VCaP (cell line): ENCODE data around the gene NRXN3.

Experiments used
- H3K27ac ChIP-seq: fragments of 450-650 bp; 2 replicates; pipeline ENCODE4 v1.5.1; 2017
- TF ChIP-seq, protein P1 (sequence below): fragments of 450-650 bp; conservative IDR thresholded peaks from 2 replicates; pipeline ENCODE4 v1.5.1; 2017; ENCODE audit warnings: mild to moderate bottlenecking, moderate library complexity

Gene NRXN3

GRCh38 chr14:78737601-78738000, 567.4 kb downstream of the NRXN3 start:
- TF ChIP-seq, protein P1, sequence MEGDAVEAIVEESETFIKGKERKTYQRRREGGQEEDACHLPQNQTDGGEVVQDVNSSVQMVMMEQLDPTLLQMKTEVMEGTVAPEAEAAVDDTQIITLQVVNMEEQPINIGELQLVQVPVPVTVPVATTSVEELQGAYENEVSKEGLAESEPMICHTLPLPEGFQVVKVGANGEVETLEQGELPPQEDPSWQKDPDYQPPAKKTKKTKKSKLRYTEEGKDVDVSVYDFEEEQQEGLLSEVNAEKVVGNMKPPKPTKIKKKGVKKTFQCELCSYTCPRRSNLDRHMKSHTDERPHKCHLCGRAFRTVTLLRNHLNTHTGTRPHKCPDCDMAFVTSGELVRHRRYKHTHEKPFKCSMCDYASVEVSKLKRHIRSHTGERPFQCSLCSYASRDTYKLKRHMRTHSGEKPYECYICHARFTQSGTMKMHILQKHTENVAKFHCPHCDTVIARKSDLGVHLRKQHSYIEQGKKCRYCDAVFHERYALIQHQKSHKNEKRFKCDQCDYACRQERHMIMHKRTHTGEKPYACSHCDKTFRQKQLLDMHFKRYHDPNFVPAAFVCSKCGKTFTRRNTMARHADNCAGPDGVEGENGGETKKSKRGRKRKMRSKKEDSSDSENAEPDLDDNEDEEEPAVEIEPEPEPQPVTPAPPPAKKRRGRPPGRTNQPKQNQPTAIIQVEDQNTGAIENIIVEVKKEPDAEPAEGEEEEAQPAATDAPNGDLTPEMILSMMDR, result no peak
- no peak overlapping the region for H3K27ac ChIP-seq

- no peak overlapping the region for H3K27ac ChIP-seq
- TF ChIP-seq, protein P1, result no peak
Measured at GRCh38 chr14:78746086-78746595, 576.0 kb downstream of the NRXN3 start.

GRCh38 chr14:78747813-78748212, 577.6 kb downstream of the NRXN3 start:
- no peak overlapping the region for H3K27ac ChIP-seq

GRCh38 chr14:78752518-78753188, 582.5 kb downstream of the NRXN3 start:
- H3K27ac ChIP-seq, result no peak overlapping the region
- TF ChIP-seq, protein P1, result no peak

More at GRCh38 chr14:78747813-78748212, 577.6 kb downstream of the NRXN3 start:
- TF ChIP-seq, protein P1, result no peak

GRCh38 chr14:78754059-78754458, 583.9 kb downstream of the NRXN3 start:
- H3K27ac ChIP-seq, result no peak overlapping the region
- TF ChIP-seq, protein P1, result no peak

GRCh38 chr14:78758333-78758732, 588.2 kb downstream of the NRXN3 start:
- TF ChIP-seq, protein P1, result peak; percentile 85
- no peak overlapping the region for H3K27ac ChIP-seq

DNA sequence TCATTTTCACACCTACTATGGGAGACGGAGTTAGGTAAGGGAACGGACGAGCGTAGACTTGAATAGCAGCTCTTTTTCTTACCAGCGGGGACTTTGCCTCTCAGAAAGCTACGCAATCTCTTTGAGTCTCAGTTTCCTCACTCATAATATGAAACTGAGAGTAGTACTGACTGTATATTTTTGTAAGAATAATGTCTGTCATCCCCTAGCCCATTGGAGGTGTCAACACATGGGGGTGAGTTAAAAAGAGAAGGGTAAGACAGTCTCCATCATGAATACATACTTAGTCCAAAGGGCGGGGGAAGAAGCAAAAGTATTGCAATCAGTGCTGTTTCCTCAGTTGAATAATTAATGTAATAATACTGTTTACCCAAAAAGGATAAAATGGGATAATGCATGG, 592.2 kb downstream of the NRXN3 start:
- H3K27ac ChIP-seq, result no peak overlapping the region
- TF ChIP-seq, protein P1, result no peak
